A204.1 (cell line): Measurements from ENCODE around the gene GJA4.

ENCODE experiments used
- FAIRE-seq: peaks from 2 replicates; lab custom pipeline; 2012; peaks lifted over from hg19 to GRCh38; lab: Jason Lieb, UNC

Gene GJA4

GRCh38 chr1:34839526-34840305 is 46.9 kb downstream of the GJA4 start:
- FAIRE-seq: no peak

DNA sequence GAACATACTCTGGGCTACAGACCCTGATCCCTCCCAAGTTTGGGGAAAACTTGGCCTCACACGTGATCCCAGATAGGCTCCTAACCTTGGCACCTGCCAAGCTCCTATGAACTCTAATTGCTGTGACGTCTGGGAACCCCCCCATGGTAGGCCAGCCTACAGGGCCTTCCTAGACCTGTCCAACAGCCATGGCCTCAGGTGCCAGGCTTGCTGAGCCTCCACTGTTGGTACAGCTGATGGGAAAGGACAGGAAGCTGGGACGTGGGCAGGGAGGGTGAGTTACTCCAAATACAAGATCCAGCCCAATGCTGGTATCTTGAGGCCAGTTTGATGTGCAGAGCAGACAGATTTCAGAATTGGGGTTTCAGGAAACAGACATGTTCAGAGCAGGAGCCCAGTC is 47.6 kb downstream of the GJA4 start:
- FAIRE-seq: no peak

GRCh38 chr1:34842073-34842472 is 49.3 kb downstream of the GJA4 start:
- FAIRE-seq: no peak

DNA sequence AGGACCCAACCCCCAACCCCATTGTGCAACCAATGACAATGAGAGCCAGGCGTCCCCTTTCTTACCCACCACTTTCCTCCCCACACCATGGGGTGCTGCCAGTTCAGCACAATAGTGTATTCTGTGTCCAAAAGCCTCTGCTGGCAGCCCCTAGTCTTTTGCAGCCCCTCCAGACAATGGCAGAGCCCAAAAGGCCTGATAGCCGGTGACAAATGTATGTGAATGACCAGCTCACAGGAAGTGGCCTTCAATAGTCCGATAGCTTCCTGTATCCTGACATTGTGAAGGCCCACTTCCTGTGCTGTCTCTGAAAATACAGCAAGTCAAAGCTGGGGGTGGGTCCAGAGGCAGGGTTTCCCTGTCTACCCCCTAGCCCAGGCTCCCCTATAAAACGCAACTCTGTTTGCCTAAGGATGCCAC is 50.2 kb downstream of the GJA4 start:
- no peak for FAIRE-seq

- FAIRE-seq: no peak
Observed at GRCh38 chr1:34843392-34844251, 50.8 kb downstream of the GJA4 start.

- FAIRE-seq: no peak
Observed at GRCh38 chr1:34844252-34844634, 51.4 kb downstream of the GJA4 start.
